MCF 10A (cell line): Measurements from ENCODE around the gene DIS3L. TPM values are rescaled to one million over a fixed set of nuclear protein-coding genes. Genes with fewer than 3 reads are reported as not detected.
"Not testable (repeated sequence)": the region's sequence is repeated elsewhere in the genome, so short reads cannot be mapped to it uniquely, and the experiment has no call there.

Source experiments
- BruUV-seq: library from RNA; stranded (reverse); fragments of 400-500 nt; replicated peaks from 2 replicates; lab custom pipeline; 2021; lab: Mats Ljungman, UMichigan
- CTCF ChIA-PET: fragments of 300-600 bp; sonication (Branson Sonifier 250); formaldehyde crosslinking; extraction: SDS; loops from one replicate; lab custom pipeline; 2021; ENCODE audit warnings: antibody characterized with exemption, inconsistent platforms; lab: Yijun Ruan, JAX
- POLR2A ChIA-PET: fragments of 300-600, 350-650 bp; sonication (Branson Sonifier 250); formaldehyde crosslinking; extraction: SDS; loops from one replicate; lab custom pipeline; 2020; ENCODE audit warnings: antibody characterized with exemption, inconsistent platforms; lab: Yijun Ruan, JAX
- DNase-seq: peaks from one replicate; pipeline ENCODE4 v3.0.0-alpha.2; 2018; ENCODE audit not compliant: unreplicated experiment
- H3K27ac Mint-ChIP-seq: one replicate; pipeline ENCODE4 v1.8.0; 2022; ENCODE audit warnings: mild to moderate bottlenecking, low read depth, mixed read lengths; ENCODE audit not compliant: unreplicated experiment
- H3K27me3 Mint-ChIP-seq: one replicate; pipeline ENCODE4 v1.8.0; 2022; ENCODE audit warnings: mixed read lengths; ENCODE audit not compliant: insufficient read depth, unreplicated experiment
- H3K36me3 Mint-ChIP-seq: one replicate; pipeline ENCODE4 v1.8.0; 2022; ENCODE audit warnings: mild to moderate bottlenecking, moderate library complexity, mixed read lengths; ENCODE audit not compliant: insufficient read depth, unreplicated experiment
- H3K4me1 Mint-ChIP-seq: one replicate; pipeline ENCODE4 v1.8.0; 2022; ENCODE audit warnings: mixed read lengths; ENCODE audit not compliant: insufficient read depth, unreplicated experiment
- H3K4me3 Mint-ChIP-seq: one replicate; pipeline ENCODE4 v1.8.0; 2022; ENCODE audit warnings: mild to moderate bottlenecking, moderate library complexity, mixed read lengths; ENCODE audit not compliant: unreplicated experiment
- H3K9me3 Mint-ChIP-seq: one replicate; pipeline ENCODE4 v1.8.0; 2022; ENCODE audit warnings: mixed read lengths; ENCODE audit not compliant: unreplicated experiment
- intact Hi-C: fragments of 100-400 bp; cut with micrococcal nuclease; formaldehyde crosslinking; loops from 2 replicates; pipeline ENCODE4 v1.14.1; 2022
- total RNA-seq: library from RNA; stranded (reverse); gene quantifications from 2 replicates; pipeline ENCODE4 v1.2.3, GENCODE V29; 2022
- TF ChIP-seq, protein P1 (sequence below): fragments of 200-600 bp; IDR thresholded peaks from one replicate; pipeline ENCODE4 v1.8.0; 2022; ENCODE audit warnings: antibody characterized with exemption, mild to moderate bottlenecking; ENCODE audit not compliant: unreplicated experiment

Gene DIS3L
- total RNA-seq, 1 experiment from 2014 or later: 42.8 TPM

DNA sequence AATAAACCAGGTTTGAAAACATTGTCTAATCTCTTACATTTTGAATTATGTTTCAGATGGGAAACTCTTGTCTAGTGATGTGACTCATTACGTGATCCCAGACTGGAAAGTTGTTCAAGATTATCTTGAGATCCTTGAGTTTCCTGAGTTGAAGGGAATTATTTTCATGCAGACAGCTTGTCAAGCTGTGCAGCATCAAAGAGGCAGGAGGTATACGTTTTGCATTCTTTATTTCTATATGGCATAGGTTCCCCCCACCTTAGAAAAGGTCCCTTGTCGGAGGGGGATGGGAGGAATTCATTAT lies 1.5 kb downstream of the DIS3L start:
- H3K9me3 Mint-ChIP-seq: no peaks in the 10 kb centered on the region
- peak; percentile 32 for DNase-seq
- H3K27me3 Mint-ChIP-seq: no peaks in the 10 kb centered on the region
- peak overlapping the region; percentile 39 for H3K27ac Mint-ChIP-seq
- TF ChIP-seq, protein P1, sequence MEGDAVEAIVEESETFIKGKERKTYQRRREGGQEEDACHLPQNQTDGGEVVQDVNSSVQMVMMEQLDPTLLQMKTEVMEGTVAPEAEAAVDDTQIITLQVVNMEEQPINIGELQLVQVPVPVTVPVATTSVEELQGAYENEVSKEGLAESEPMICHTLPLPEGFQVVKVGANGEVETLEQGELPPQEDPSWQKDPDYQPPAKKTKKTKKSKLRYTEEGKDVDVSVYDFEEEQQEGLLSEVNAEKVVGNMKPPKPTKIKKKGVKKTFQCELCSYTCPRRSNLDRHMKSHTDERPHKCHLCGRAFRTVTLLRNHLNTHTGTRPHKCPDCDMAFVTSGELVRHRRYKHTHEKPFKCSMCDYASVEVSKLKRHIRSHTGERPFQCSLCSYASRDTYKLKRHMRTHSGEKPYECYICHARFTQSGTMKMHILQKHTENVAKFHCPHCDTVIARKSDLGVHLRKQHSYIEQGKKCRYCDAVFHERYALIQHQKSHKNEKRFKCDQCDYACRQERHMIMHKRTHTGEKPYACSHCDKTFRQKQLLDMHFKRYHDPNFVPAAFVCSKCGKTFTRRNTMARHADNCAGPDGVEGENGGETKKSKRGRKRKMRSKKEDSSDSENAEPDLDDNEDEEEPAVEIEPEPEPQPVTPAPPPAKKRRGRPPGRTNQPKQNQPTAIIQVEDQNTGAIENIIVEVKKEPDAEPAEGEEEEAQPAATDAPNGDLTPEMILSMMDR: no peak
- H3K36me3 Mint-ChIP-seq: peaks cover 30% of the 10 kb centered on the region
- ChIA-PET POLR2A (interaction anchor here (0.6 to 3.5 kb wide), 17 partner anchors 13 to 684 kb away, joined by 3 to 28 read pairs (median 4); partner anchors contain the start of genes DENND4A, INTS14, MAP2K1 and RAB11A), CTCF (interaction anchor here (0.5 to 1.7 kb wide), 4 partner anchors 180 to 477 kb away, joined by 3 to 7 read pairs (median 3); partner anchors contain the start of gene SNAPC5)
- peaks cover 11% of the 10 kb centered on the region for H3K4me1 Mint-ChIP-seq
- peak overlapping the region; percentile 83 for H3K4me3 Mint-ChIP-seq
- no TSS peak for BruUV-seq
- intact Hi-C loops: loop anchor here (1.0 to 5.0 kb wide), 2 partner anchors 92 to 202 kb away; partner anchors contain the start of genes MAP2K1 and SNAPC5

DNA sequence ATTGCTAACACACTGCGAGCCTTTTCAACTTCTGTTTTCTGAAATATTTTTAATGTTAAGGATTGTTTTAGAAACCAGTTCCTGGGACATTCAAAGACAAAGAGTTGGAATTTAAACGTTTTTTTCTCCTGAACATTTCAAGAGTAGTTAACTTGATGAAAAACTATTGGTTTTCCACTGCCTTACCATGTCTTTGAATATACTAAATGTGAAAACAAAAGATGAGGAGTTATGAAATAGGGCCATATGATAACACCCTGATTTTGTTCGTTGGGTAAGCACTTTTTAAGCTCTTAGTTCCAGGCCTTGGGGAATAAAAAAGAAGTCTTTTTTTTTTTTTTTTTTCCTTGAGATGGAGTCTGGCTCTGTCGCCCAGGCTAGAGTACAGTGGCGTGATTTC lies 2.8 kb downstream of the DIS3L start:
- CTCF ChIA-PET: interaction anchor here (1.1 kb wide), 1 partner anchor 276 kb away, joined by 4 read pairs; no protein-coding TSS in a partner anchor
- intact Hi-C loops: no loop called here
- H3K36me3 Mint-ChIP-seq: peaks cover 42% of the 10 kb centered on the region
- H3K4me1 Mint-ChIP-seq: peaks cover 11% of the 10 kb centered on the region
- POLR2A ChIA-PET: interaction anchor here (0.6 to 2.6 kb wide), 4 partner anchors 10 to 426 kb away, joined by 3 to 17 read pairs (median 3); partner anchors contain the start of gene RAB11A
- peak overlapping the region; percentile 16 for H3K27ac Mint-ChIP-seq
- TF ChIP-seq, protein P1: no peak
- H3K27me3 Mint-ChIP-seq: no peaks in the 10 kb centered on the region
- H3K4me3 Mint-ChIP-seq: no peak overlapping the region
- H3K9me3 Mint-ChIP-seq: no peaks in the 10 kb centered on the region
- no peak for DNase-seq
- no TSS peak for BruUV-seq

DNA sequence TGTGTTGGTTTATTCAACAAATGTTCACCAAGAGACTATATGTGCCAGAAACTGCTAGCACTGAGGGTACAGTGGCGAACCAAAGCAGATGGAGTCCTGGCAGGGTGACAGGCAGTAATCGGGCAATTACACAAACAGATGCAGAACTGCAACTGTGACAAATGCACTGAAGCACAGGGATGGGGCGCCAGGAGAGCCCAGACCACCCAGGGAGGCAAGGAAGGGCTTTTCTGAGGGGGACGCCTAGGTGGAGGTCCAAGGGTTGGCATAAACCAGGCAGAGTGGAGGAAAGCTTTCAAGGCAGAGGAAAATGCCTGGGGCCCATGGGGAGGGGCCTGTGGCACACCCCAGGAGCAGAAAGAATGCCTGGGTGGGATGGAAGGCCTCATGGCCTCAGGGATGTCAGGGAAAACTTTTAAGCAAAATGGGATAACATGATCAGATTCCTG lies 5.5 kb downstream of the DIS3L start:
- ChIA-PET POLR2A (interaction anchor here (0.7 kb wide), 1 partner anchor 613 kb away, joined by 3 read pairs; no protein-coding TSS in a partner anchor), CTCF (no interaction called here)
- H3K27me3 Mint-ChIP-seq: no peaks in the 10 kb centered on the region
- intact Hi-C loops: no loop called here
- DNase-seq: no peak
- TF ChIP-seq, protein P1: no peak
- no peak overlapping the region for H3K4me3 Mint-ChIP-seq
- no TSS peak for BruUV-seq
- H3K27ac Mint-ChIP-seq: no peak overlapping the region
- peaks cover 54% of the 10 kb centered on the region for H3K36me3 Mint-ChIP-seq
- no peaks in the 10 kb centered on the region for H3K4me1 Mint-ChIP-seq
- H3K9me3 Mint-ChIP-seq: no peaks in the 10 kb centered on the region

DNA sequence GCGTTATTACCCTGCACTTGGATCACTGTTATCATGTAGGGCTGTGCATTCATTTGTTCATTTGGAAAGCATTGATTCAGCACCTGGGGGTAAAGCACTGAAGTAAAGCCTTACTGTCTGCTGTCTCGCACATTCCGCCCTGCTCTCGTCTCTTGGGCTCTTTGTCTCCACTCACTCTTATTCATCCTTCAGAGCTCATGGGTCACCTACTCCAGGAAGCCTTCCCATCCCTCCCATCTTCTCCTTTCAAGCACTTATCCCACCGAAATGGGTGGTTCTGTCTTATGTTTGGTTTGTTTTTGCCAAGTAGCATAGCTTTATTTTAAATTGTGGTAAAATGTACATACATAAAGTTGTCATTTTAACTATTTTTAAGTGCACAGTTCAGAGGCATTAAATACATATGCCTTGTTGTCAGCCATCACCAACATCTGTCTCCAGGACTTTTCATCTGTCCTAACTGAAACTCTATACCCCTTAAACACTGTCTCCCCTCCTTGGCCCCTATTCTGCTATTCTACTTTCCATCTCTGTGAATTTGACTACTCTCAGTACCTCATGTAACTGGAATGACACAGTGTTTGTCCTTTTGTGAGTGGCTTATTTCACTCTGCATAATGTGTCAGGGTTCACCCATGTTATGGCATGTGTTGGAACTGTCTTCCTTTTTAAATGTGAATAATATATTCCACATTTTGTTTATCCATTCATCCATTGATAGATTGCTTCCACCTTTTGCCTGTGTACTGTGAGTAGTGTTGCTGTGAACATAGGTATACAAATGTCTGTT lies 9.3 kb downstream of the DIS3L start:
- POLR2A ChIA-PET: interaction anchor here (1.8 kb wide), 1 partner anchor 10 kb away, joined by 5 read pairs; the partner anchor contains the start of gene DIS3L
- H3K36me3 Mint-ChIP-seq: peaks cover 59% of the 10 kb centered on the region
- BruUV-seq: no TSS peak
- CTCF ChIA-PET: interaction anchor here (0.5 kb wide), 1 partner anchor 221 kb away, joined by 3 read pairs; no protein-coding TSS in a partner anchor
- no peak overlapping the region for H3K27ac Mint-ChIP-seq
- intact Hi-C loops: no loop called here
- H3K4me1 Mint-ChIP-seq: no peaks in the 10 kb centered on the region
- no peak overlapping the region for H3K4me3 Mint-ChIP-seq
- TF ChIP-seq, protein P1: no peak
- H3K9me3 Mint-ChIP-seq: no peaks in the 10 kb centered on the region
- no peaks in the 10 kb centered on the region for H3K27me3 Mint-ChIP-seq
- DNase-seq: no peak

DNA sequence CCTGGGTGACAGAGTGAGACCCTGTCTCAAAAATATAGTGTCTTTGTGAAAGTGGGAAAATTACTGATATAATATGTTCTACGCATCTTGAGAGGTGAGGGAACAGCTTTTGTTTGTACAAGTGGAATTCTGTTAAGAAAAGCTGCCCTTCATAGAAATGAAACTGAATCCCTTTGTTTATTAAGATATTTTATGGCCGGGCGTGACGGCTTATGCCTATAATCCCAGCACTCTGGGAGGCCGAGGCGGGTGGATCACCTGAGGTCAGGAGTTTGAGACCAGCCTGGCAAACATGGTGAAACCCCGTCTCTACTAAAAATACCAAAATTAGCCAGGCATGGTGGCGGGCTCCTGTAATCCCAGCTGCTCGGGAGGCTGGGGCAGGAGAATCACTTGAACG lies 11.1 kb downstream of the DIS3L start:
- CTCF ChIA-PET, H3K27ac Mint-ChIP-seq, intact Hi-C loops, H3K9me3 Mint-ChIP-seq, POLR2A ChIA-PET, BruUV-seq, DNase-seq, H3K4me3 Mint-ChIP-seq, H3K27me3 Mint-ChIP-seq, H3K4me1 Mint-ChIP-seq: not testable (repeated sequence)
- peaks cover 57% of the 10 kb centered on the region for H3K36me3 Mint-ChIP-seq
